HG03460 (cell line): ENCODE measurements around the gene MUC5AC.
"Not testable (repeated sequence)": the region's sequence is repeated elsewhere in the genome, so short reads cannot be mapped to it uniquely, and the experiment has no call there.

Source experiments
- ATAC-seq: cut with Tn5 transposase; IDR thresholded peaks from one replicate; pipeline ENCODE4 v1.9.1; 2021; ENCODE audit not compliant: unreplicated experiment

Gene MUC5AC

DNA sequence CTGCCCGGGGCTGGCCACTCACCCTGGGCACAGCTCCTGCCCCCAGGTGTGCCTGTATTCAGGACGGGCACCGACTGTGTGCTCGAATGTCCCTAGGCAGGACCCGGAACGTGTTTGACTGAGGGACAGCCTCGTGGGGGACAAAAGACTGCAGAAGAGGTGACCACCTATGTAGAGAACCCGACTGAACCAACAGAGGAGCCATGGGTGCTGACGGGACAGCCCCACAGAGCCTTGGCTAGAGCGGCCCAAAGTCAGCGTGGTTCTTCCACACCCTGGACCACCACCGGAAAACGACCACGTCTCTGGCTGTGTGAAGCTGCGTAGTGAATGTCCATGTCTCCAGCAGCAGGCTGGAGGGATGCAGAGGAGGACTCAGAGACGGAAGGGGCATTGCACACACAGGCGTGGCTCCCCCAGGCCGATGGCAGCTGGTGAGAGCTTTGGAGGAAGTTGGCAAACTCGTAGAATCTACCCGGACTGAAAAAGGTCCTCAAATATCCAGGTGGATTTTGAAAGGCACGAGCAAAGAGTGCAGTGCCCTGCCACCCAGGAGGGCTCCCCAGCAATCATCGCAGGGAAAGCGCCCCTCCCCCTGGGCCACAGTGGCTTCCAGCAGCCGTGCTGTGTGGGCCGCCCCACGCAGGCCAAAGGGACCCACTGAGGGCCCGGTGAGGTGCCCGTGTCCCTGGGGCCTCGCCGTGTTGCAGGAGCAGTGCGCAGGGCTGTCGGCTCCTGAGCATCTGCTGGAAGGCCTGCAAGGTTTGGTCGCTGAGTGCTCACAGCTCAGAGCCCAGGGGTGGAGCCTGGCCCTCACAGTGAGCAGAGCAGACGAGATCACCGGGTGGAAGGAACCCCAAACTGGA lies 47.6 kb downstream of the MUC5AC start:
- ATAC-seq = no peak

DNA sequence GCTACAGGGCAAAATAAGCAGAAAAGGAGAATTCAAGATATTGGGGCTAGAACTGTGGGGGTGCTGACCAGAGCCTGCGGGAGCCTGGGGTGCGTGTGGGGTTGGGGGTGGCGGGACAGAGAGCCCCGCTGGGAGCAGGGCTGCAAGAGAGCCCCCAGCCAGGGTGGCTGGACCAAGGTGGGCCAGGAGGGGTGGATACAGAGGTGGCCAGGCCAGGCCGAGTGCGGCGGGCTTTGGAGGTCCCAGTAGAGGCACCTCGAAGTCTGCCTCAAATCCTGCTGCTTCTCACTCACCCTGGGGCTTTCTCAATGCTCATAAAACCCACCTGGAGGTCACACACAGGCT lies 48.2 kb downstream of the MUC5AC start:
- no peak for ATAC-seq

DNA sequence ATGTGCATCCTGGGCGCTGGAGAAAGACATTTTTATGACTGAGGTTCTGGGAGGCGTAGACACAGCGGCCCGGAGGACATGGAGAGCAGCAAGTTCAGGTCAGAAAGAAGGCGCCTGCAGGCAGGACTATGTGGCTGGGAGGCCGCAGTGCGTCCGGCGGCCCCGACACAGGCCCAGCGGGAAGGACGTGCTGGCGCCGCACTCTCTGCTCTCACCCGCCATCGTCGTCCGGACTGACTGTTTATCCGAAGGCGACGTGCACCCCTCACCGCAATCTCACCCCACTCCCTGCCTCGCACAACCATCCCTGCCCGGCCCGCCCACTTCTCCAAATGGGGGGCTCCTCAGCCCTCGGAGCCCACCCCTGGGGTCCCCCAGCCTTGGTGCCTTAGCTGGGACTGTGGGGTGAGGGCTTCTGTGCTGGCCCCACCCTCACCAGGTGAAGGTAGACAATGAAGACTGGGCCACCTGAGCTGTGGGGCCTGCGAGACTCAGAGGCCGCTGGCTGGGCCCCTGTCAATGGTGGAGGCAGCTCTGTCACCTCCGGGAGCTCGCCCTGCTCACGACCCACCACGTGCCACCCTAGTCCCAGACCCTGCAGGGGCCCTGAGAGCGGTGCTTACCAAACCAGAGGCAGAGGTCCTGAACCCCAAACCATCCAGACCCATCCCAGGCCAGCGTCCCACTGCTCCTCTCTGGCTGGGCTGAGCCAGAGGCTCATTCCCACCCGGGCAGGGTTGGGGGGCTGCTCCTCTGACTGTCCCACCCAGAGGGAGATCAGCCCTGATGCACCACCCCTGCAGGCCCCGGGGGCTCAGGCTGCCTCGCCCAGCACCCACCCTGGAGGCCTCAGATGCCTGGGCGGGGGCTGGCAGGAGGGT lies 48.9 kb downstream of the MUC5AC start:
- no peak for ATAC-seq

DNA sequence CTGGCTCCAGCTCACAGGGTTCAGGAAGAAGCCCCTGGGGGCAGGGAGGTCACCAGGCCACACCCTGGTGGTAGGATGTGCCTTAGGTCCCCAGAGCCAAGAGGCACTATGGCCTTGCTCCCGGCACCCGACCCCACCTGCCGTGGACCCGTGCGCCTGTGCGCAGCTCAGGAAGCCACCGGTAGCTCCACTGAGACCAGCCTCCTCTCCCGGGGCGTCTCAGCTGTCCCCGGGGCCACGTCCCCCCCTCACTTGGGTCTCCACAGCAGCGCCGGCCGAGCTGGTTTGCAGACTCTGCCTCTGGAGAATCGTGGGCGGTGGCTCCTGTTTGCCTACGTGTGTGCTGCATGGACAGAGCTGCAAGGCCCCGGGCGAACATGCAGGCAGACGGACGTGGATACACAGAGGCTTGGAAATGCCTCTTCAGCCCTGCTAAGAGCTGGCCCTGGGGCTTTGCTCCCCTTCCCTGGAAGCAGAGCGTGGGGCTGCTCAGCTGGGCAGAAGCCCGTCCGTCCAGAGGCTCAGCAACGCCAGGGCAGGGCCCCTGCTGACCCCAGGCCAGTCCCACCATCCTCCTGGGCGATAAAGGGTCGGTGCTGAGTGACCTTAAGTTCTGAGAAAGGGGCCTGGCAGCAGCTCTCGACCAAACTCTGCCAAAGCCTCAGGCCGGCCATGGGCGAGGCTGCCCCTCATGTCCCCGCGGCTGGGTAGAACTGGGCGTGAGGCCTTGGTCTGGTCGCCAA lies 49.8 kb downstream of the MUC5AC start:
- ATAC-seq = no peak

DNA sequence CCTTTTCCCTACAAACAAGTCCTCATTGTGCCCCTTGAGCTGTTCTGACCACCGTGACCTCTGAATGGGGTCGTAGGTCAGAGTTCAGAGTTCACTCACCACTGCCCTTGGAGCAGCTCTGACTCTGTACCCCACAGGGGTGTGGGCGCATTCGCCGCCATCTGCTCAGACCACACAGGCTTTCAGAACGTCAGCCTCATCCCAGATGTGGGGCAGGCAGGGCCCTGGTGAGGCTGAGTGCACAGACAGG lies 50.3 kb downstream of the MUC5AC start:
- no peak for ATAC-seq

DNA sequence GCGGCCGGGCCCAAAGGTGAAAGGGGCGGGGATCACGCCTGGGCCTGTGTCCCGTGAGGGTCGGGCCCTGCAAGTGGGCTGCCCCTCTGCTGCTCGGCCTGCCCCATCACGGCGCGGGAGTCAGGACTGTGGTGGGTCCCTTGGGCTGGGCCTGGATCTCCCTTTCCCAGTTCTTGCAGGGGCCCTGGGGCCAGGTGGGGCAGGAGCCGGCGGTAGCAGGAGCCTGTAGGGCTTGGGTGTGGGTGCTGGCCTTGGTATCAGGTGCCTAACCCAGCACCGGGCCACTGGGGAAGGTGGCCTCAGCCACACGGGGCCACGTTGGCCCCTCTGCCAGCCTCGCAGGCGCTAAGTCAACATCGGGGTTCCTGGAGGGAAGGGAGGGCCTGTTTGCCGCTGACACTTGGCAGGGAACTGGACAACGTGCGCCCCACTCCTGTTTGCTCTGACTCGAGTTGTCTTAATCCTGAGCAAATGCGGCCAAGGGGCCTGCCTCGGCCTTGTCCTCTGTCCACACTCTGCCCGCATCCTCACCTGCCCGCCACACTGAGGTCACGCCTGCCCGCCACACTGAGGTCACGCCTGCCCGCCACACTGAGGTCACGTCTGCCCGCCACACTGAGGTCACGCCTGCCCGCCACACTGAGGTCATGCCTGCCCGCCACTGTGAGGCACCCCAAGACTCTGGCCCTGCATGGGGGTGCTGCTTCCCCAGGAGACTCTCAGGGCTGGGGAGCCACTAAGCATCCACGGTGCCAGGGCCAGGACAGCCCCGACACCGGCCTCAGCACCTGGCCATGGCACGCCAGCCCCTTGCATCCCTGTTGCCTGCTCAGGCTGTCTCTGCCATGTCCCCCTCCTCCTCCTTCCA lies 50.9 kb downstream of the MUC5AC start:
- no peak for ATAC-seq

DNA sequence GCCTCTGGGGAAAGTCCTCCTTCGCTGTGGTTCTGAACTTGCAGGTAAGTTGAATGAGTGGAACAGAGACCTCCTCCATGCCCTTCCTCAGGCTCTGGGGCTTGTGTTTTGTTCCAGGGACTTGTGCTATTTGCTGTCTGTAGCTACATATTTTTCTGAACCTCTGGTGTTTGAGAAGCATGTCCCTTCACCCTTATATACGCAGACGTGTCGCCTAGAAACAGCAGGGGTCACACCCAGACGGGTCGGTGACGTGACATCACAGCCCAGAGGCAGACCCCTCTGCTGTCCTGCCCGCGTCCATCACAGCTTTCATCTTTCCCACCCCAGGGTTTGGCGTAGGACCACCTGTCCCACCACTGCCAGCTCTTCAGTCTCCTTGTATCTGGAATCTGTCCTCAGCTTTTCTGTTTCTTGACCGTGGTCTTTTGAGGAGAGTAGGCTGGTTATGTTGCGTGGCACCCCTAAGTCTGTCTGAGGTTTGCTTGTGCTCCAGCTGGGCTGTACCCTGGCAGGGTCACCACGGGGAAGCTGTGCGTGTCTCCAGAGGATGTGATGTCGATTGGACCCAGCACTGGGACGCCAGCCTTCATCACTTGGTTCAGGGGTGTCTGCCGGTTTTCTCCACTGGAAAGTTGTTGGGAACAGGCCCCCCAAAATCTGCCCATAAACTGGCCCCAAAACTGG lies 51.8 kb downstream of the MUC5AC start:
- no peak for ATAC-seq

DNA sequence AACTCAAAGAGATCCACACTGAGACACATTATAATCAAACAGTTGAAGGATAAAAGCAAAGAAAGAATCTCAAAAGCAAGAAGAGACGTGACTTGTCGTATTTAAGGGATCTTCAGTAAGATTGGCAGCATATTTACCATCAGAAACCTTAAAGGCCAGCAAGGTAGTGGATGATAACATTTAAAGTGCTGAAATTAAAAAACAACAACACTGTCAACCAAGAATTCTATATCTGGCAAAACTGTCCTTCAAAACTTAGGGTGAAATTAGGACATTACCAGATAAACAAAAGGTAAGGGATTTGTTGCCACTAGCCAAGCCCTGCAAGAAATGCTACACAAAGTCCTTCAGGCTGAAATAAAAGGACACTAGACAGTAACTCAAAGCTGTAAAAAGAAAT lies 54.1 kb downstream of the MUC5AC start:
- no peak for ATAC-seq

DNA sequence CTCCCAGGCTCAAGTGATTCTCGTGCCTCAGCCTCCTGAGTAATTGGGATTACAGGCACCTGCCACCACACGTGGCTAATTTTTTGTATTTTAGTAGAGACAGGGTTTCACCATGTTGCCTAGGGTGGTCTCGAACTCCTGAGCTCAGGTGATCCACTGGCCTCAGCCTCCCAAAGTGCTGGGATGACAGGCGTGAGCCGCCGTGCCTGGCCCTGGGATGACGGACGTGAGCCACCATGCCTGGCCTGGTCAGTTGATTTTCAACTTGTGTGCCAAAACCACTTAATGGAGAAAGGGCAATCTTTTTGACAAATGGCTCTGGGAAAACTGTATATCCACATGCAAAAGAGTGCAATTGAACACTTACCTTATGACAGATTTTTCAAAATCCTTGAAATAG lies 58.1 kb downstream of the MUC5AC start:
- not testable (repeated sequence) for ATAC-seq

DNA sequence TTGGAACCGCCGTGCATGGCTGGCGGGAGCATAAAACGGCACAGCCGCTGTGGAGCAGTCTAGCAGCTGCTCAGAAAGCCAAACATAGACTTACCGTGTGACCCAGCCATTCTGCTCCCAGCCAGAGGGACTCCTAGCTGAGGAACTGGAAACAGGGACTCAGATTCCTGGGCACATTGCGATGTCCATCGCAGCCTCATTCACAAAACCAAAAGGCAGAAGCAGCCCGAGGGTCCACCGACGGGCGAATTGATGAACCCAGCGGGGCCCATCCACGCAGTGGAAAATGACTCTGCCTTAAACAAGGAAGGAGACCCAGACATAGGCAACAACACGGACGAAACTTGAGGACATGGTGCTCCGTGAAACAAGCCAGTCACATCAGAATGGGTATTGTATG lies 59.4 kb downstream of the MUC5AC start:
- ATAC-seq = no peak

DNA sequence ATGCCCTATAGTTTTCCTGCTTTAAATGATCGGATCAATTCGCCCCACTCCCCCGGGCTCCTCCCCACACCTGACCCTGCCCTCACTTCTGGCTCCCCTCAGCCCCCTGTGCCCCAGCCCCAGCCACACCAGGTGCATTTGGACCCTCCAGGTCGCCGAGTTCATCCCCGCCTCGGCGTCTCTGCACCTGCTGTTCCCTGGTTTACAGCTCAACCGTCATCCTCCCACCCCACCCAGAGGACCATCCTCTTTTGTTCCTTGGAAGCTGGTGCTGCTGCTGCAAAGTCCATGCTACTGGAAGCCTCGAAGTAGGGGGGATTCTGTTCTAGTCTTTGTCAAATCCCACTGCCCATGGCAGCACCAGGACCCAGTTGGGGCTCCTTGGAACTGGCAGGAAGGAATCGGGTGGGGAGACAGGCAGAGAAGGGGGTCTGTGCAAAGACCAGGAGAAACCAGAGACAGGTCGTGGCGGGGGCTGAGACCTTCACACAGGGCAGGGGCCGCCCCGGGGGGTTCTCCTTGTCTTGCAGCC lies 60.6 kb downstream of the MUC5AC start:
- ATAC-seq = no peak

DNA sequence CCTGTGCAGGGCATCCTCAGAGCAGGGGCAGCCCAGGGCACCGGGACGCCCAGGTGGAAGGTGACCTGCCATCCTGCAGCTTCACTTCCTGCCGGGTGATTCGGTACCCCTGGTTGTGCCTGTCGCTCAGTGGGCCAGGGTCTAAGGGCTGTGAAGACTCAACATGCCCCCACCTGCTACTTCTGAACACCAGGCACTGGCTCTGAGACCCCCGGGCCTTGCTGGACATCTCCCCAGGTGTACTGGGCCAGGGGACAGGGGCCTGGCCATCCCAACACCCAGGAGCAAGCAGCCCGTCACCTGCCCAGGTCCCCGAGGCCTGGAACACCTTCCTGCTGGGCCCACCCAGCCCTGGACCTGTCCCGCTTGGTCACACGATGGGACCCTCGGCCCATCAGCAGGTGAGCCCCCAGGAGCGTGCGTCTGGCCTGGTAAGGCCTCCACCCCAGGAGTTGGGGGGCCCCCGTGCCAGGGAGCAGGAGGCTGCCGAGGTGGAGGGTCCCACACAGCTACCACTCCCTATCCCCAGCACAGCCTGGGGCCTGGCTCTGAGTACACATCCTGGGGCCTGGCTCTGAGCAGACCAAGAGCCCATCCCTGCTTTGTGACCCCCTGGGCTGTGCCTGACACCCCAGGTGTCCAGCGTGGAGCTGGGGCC lies 61.2 kb downstream of the MUC5AC start:
- no peak for ATAC-seq

DNA sequence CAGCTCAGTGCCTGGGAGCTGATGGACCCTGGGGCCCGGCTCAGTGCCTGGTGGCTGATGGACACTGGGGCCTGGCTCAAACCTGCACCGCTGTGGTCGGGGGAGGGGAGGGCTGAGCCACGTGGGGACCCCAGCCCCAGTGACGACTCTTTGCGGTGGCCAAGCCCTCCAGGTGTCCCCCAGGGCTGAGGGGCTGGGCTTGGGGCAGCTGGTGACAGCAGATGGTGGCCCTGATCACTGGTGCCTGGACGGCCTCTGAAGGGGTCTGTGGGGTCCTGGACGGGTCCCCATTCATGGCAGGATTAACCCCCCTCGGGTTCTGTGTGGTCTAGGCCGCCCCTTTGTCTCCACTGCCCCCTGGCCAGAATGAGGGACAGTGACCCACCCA lies 61.7 kb downstream of the MUC5AC start:
- ATAC-seq = no peak

DNA sequence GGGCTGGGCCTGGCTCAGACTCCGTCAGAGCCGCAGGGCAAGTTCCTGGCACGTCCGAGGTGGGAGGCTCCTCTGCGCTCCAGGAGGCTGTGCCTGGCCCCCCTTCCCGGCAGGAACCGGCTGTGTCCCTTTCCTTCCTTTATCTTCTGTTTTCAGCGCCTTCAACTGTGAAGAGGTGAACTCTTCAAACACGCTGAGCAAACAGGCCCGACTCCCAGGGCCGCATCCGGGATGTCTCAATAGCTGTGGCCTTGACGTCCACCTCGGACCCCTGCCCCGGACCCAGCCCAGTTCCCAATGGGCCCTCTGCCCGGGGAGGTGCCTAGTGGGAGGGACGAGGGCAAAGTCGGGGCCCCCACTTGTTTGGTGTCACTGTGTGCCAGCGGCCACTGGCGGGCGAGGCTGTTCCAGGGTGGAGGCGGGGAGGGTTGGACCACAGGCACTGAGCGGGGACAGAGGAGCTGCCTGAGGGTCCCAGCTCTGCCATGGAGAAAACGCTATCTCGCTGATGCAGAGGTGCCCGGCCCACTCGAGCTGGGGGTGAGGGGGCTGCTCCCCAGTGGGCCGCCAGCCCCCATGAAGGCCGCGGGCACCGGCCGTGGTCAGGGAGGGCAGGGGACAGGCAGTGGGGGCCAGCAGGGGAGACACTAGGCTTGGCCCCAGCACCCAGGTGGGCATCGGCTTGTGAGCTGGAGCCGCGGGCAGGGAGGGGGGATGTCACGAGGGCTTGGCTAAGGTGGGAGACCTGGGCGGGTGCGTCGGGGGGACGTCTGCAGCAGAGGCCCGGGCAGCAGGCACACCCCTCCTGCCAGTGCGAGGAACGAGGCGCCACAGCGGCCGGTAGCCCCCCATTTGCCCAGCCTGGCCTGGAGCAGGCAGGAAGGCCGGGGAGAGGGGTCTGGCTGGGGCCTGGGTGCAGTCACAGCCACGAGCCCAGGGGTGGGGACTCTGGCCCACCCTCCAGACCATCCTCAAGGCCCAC lies 62.4 kb downstream of the MUC5AC start:
- ATAC-seq = no peak

DNA sequence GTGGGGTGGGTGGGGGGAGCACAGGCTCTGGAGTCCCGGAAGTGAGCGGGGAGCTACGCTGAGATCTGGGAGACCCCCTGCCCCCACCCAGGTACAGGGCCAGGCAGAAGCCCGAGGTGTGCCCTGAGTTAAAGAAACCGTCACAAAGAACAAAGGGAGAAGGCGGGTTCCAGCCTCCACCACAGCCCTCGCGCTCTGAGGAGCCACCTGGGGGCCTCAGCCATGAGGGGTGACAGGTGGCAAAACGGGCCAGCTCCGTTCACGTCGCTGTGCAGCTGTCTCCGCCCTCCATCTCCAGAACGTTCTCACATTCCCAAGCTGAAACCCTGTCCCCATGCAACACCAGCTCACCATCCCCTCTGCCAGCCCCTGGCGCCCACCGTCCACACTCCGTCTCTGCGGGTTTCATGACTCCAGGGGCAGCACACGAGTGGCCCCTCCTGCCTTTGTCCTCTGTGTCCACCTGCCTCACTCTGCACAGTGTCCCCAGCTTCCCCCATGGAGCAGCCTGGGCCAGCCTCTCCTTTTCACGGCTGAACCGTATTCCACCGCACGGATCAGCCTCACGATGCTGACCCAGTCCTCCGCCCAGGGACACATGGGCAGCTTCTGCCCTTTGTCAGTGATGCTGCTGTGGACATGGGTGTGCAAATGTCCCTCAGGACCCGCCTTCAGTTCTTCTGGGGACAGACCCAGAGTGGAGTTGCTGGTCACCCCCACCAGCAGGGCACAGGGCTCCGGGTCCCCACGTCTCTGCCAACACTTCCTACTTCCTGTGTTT lies 63.4 kb downstream of the MUC5AC start:
- no peak for ATAC-seq

DNA sequence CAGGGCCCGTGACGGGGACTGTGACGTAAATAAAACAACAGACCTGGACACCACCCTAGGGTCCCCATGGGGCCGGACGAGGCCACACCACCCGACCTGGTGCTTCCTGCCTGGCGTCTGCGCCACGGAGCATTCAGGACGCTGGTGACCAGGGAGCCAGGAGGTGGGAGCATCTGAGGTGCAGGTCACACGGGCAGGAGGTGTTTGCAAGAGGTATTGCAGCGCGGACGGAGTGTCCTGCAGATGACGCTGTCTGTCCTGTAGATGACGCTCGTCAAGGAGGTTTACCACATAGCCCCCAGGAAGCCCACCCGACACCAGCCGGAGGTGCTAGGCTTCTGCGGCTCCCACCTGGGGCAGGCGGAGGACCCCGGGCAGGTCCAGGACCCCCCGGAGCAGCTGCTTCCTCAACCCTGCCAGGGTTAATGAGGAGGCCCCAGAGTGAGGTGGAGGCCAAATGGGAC lies 64.1 kb downstream of the MUC5AC start:
- no peak for ATAC-seq
